Upper lobe of left lung (tissue), 6 donors: ENCODE measurements around the gene RRP36. TPM values are rescaled to one million over a fixed set of nuclear protein-coding genes. Genes with fewer than 3 reads are reported as not detected.

Source experiments
- ATAC-seq, 2 donors: fragments of 200-7000 bp; cut with Tn5 transposase; one replicate each; pipeline ENCODE4 v1.9.1; 2022; ENCODE audit warnings: mild to moderate bottlenecking in 2 of 2, moderate library complexity in 2 of 2; ENCODE audit not compliant: low FRiP score in 2 of 2
- DNase-seq, 2 donors: peaks; one replicate each; pipeline ENCODE4 v3.0.0-alpha.2; 2019 to 2020
- H3K27ac ChIP-seq, 4 donors: fragments of 200-600 bp; sonication (generic); one replicate each; pipeline ENCODE4 v1.5.1; 2016 to 2019
- H3K27me3 ChIP-seq, 4 donors: fragments of 200-600 bp; sonication (generic); one replicate each; pipeline ENCODE4 v1.5.1; 2017 to 2019
- H3K36me3 ChIP-seq, 4 donors: fragments of 200-600 bp; sonication (generic); one replicate each; pipeline ENCODE4 v1.5.1; 2016 to 2019
- H3K4me1 ChIP-seq, 4 donors: fragments of 200-600 bp; sonication (generic); one replicate each; pipeline ENCODE4 v1.5.1; 2018 to 2019
- H3K4me3 ChIP-seq, 4 donors: fragments of 200-600 bp; sonication (generic); one replicate each; pipeline ENCODE4 v1.5.1; 2017 to 2019; ENCODE audit warnings: mild to moderate bottlenecking in 2 of 4, moderate library complexity in 1 of 4
- H3K9me3 ChIP-seq, 4 donors: fragments of 200-600 bp; sonication (generic); one replicate each; pipeline ENCODE4 v1.5.1; 2018 to 2019
- EP300 ChIP-seq, 4 donors: sonication (generic); formaldehyde crosslinking; IDR thresholded peaks; one replicate each; pipeline ENCODE4 v1.5.1; 2017; ENCODE audit warnings: antibody characterized with exemption in 4 of 4, control low read depth in 2 of 4
- POLR2A ChIP-seq, 4 donors: fragments of 450-650 bp; IDR thresholded peaks; one replicate each; pipeline ENCODE4 v1.5.1; 2016 to 2017; ENCODE audit warnings: antibody characterized with exemption in 4 of 4, mild to moderate bottlenecking in 2 of 4
- POLR2AphosphoS5 ChIP-seq, 2 donors: sonication (generic); formaldehyde crosslinking; IDR thresholded peaks; one replicate each; pipeline ENCODE4 v1.5.1; 2017; ENCODE audit warnings: antibody characterized with exemption in 2 of 2
- WGBS, 2 donors: methylation state at CpG; one replicate each; pipeline ENCODE4 v1.1.5; 2017 to 2018; 5-methylcytosine and 5-hydroxymethylcytosine counted together
- total RNA-seq, 6 donors: library from RNA; depleted of rRNA in 4 of 6; stranded (reverse); fragments of >200 nt in 4 of 6; gene quantifications; one replicate each; pipeline versions ENCODE4 v1.1.0 to v1.2.1, GENCODE V29; 2016 to 2021
- TF ChIP-seq, protein P1 (sequence below), 6 experiments: fragments of 450-650 bp in 4 of 6; fragments of 200-600 bp in 2 of 6; sonication (generic) in 2 of 6; IDR thresholded peaks; one replicate each; pipeline ENCODE4 v1.5.1; 2016 to 2019; ENCODE audit warnings: antibody characterized with exemption in 6 of 6
- donor health status: DM: no; HTN: no; CAD: no; lungs with moderate emphysema.
- donor health status: DM: no; HTN: yes; CAD: no; lungs with severe emphysema.

RRP36 gene
- total RNA-seq, 6 donors from 2014 or later: 32.0 to 77.2 (median 45.9) TPM

DNA sequence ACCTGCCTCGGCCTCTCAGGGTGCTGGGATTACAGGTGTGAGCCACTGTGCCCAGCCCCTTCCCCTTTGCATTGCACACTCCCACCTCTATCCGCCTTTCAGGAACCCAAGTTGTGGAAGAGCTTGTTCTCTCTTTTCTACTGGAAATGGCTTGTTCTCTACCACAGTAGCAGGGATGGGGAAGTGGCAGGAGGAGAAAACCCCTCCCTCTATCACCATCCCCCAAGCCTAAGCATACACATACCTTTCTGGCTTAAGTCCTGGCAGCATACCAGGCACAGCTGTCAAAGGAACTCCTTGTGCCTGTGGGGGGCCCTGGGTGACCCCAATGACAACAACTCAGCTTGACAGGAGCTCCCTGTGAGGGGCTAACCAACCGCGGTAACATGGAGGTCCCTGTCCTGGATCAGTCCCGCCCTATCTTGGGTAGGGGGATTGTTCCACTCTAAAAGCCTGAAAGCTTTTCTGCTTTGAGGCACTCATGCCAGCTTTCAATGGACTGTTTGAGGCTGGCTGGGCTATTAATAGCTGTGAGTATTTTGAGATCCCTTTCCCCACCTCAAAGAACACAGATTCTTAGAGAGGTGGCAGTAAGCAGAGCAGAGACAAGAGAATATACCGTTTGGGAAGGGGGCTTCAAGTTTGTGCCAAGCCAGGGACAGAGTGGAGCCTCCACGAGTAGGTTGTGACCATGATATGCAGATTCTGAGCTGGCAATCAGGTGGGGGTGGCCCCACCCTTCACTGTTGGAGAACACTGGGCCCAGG, 5.1 kb upstream of the RRP36 start:
- DNase-seq: no peak
- peak overlapping the region in 1 of 4 donors; percentile 26 for H3K27ac ChIP-seq
- peak overlapping the region in 1 of 4 donors; percentile 16 for H3K4me3 ChIP-seq
- no peak for ATAC-seq
- no peaks in the 10 kb centered on the region for H3K9me3 ChIP-seq
- 70 to 87% methylated on average over 7 of the region's 7 CpGs for WGBS, 2 donors
- H3K27me3 ChIP-seq: no peaks in the 10 kb centered on the region
- H3K4me1 ChIP-seq: peaks cover 43 to 53% (median 49%) of the 10 kb centered on the region in 4 donors
- TF ChIP-seq EP300 (IDR thresholded peaks at IDR 0.05) (no peak), POLR2AphosphoS5 (IDR thresholded peaks at IDR 0.05) (no peak), POLR2A (IDR thresholded peaks at IDR 0.05) (no peak)
- TF ChIP-seq, protein P1, sequence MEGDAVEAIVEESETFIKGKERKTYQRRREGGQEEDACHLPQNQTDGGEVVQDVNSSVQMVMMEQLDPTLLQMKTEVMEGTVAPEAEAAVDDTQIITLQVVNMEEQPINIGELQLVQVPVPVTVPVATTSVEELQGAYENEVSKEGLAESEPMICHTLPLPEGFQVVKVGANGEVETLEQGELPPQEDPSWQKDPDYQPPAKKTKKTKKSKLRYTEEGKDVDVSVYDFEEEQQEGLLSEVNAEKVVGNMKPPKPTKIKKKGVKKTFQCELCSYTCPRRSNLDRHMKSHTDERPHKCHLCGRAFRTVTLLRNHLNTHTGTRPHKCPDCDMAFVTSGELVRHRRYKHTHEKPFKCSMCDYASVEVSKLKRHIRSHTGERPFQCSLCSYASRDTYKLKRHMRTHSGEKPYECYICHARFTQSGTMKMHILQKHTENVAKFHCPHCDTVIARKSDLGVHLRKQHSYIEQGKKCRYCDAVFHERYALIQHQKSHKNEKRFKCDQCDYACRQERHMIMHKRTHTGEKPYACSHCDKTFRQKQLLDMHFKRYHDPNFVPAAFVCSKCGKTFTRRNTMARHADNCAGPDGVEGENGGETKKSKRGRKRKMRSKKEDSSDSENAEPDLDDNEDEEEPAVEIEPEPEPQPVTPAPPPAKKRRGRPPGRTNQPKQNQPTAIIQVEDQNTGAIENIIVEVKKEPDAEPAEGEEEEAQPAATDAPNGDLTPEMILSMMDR (IDR thresholded peaks at IDR 0.05): no peak
- peaks cover 18 to 42% (median 30%) of the 10 kb centered on the region in 4 donors for H3K36me3 ChIP-seq

DNA sequence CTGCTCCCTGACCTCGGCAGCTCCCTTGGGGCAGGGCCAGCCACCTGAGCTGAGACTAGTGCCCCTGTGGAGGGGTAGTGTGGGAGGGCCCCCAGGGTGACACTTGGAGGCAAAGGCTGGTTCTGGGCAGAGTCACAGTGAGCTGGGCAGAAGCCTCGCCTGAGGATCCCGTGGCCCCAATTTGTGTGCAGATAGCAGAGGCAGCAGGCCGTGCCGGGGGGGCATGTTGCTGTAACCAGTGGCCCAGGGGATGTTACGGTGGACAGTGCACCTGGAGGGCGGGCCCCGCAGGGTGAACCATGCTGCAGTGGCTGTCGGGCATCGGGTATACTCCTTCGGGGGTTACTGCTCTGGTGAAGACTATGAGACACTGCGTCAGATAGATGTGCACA, 4.5 kb upstream of the RRP36 start:
- WGBS, 2 donors: 86 to 95% methylated on average over 9 to 12 of the region's 12 CpGs
- Histone ChIP-seq H3K4me3 (no peak overlapping the region), H3K27me3 (no peaks in the 10 kb centered on the region), H3K4me1 (peaks cover 43 to 53% (median 49%) of the 10 kb centered on the region in 4 donors), H3K27ac (peak overlapping the region in 1 of 4 donors; percentile 26), H3K9me3 (no peaks in the 10 kb centered on the region), H3K36me3 (peaks cover 18 to 36% (median 25%) of the 10 kb centered on the region in 4 donors)
- TF ChIP-seq POLR2A (IDR thresholded peaks at IDR 0.05) (no peak), EP300 (IDR thresholded peaks at IDR 0.05) (no peak), POLR2AphosphoS5 (IDR thresholded peaks at IDR 0.05) (no peak)
- TF ChIP-seq, protein P1 (IDR thresholded peaks at IDR 0.05): no peak
- ATAC-seq (no peak), DNase-seq (peak in 1 of 2 donors; percentile 66)

DNA sequence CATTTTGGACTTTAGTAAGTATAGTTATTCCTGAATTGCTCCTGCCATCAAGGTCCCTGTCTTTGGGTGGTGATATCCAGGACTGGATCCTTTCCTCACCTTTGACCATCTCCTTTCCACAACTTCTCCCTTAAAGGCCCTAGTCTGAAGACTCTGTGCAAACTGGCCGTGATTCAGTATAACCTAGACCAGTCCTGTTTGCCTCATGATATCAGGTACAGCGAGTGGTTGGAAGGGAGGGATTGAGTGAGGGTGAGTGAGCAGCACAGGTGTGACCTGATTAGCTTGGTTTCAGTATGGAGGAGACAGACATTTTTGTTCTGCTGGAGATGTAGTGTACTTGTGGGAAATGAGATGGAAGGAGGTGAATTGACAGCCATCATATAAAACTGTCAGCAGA, 2.3 kb upstream of the RRP36 start:
- no peaks in the 10 kb centered on the region for H3K27me3 ChIP-seq
- DNase-seq (no peak), ATAC-seq (no peak)
- peaks cover 16 to 33% (median 22%) of the 10 kb centered on the region in 4 donors for H3K36me3 ChIP-seq
- TF ChIP-seq EP300 (IDR thresholded peaks at IDR 0.05) (no peak), POLR2A (IDR thresholded peaks at IDR 0.05) (no peak), POLR2AphosphoS5 (IDR thresholded peaks at IDR 0.05) (no peak)
- TF ChIP-seq, protein P1 (IDR thresholded peaks at IDR 0.05): no peak
- no peak overlapping the region for H3K4me3 ChIP-seq
- H3K4me1 ChIP-seq: peaks cover 46 to 57% (median 49%) of the 10 kb centered on the region in 4 donors
- no peak overlapping the region for H3K27ac ChIP-seq
- 91 to 94% methylated on average over 2 of the region's 2 CpGs for WGBS, 2 donors
- H3K9me3 ChIP-seq: no peaks in the 10 kb centered on the region

DNA sequence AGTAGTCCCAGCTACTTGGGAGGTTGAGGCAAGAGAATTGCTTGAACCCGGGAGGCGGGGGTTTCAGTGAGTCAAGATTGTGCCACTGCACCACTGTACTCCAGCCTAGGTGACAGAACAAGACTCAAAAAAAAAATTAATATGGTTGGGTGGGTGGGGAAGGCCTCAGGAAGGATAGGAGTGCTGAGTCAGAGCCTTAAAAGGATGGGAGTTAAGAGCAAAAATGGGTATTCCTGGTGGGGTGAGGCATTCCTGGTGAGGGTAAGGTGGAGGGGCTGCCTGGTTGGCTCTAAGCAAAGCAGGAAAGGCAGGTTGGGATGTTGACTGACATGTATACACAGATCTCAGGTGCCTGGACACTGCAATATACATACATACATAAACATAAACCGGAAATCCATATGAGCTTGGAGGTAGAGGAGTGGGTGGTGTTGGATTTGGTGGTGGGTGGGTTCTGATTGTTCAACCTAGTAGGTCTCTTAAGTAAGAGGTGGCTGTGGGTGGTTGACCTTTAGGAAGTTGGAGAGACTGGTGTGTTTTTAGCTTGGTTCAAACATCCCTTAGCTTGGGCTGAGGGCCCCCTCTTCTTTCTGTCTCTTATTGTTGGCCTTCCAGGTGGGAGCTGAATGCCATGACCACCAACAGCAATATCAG, 1.2 kb upstream of the RRP36 start:
- Histone ChIP-seq H3K36me3 (peaks cover 18 to 44% (median 27%) of the 10 kb centered on the region in 4 donors), H3K27ac (peak overlapping the region in 2 of 4 donors; percentile 88 to 89), H3K9me3 (no peaks in the 10 kb centered on the region), H3K27me3 (no peaks in the 10 kb centered on the region), H3K4me1 (peaks cover 40 to 49% (median 42%) of the 10 kb centered on the region in 4 donors), H3K4me3 (no peak overlapping the region)
- TF ChIP-seq POLR2A (IDR thresholded peaks at IDR 0.05) (no peak), EP300 (IDR thresholded peaks at IDR 0.05) (no peak), POLR2AphosphoS5 (IDR thresholded peaks at IDR 0.05) (no peak)
- TF ChIP-seq, protein P1 (IDR thresholded peaks at IDR 0.05): no peak
- WGBS, 2 donors: 89 to 90% methylated on average over 3 of the region's 3 CpGs
- DNase-seq: no peak
- no peak for ATAC-seq
